Stimulated activated CD4-positive, alpha-beta T cell treated with anti-CD3 and anti-CD28 coated beads, Interleukin-4, amount 100 ng/mL, for 48 hours (primary cell): Measurements from ENCODE around the gene AUH.

Source experiments
- DNase-seq, 2 donors: peaks; one replicate each; pipeline ENCODE4 v3.0.0-alpha.2; 2020; ENCODE audit warnings: low read depth in 2 of 2

AUH gene

GRCh38 chr9:91297306-91297705 lies 64.4 kb downstream of the AUH start:
- DNase-seq, result no peak

- no peak for DNase-seq
Observed at GRCh38 chr9:91296354-91296753, 65.4 kb downstream of the AUH start.

- DNase-seq, result no peak
Observed at GRCh38 chr9:91295357-91295756, 66.4 kb downstream of the AUH start.

- no peak for DNase-seq
Observed at GRCh38 chr9:91291866-91292265, 69.9 kb downstream of the AUH start.

GRCh38 chr9:91289244-91289643 lies 72.5 kb downstream of the AUH start:
- DNase-seq, result no peak

- no peak for DNase-seq
Observed at GRCh38 chr9:91285729-91286353, 75.9 kb downstream of the AUH start.

- DNase-seq, result no peak
Observed at GRCh38 chr9:91282292-91282691, 79.4 kb downstream of the AUH start.

DNA sequence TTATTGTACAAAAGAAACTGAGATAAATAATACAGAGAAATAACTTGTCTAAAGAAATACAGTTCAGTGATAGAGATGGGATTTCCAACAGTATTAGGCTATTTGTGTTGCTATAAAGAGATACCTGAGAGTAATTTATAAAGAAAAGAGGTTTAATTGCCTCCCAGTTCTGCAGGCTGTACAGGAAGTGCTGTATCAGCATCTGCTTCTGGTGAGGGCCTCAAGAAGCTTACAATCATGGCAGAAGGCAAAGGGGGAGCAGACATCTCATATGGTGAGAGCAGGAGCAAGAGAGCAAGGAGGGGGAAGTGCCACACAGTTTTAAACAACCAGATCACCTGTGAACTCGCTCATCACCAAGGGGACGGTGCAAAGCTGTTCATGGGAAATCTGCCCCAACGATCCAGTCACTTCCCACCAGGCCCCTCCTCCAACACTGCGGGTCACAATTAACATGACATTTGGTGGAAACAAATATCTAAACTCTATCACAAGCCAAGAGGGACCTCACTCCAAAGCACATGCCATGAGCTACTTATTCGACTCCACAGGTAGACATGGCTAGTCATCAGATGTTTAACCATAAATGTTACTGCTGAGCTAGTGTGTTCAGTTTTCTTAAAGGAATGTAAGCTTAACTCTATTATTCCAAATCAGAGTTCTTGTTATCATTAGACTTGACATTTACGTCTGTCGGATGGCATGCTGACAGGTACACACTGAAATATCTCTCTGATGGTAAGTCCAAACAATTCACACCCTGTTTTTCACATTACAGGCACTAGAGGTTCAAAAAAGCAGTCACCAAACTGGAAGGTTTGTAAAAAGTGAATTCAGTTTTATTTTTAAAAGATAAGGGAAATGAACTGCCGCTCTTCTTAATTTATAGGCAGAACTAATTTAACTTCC lies 82.2 kb downstream of the AUH start:
- DNase-seq, result no peak

DNA sequence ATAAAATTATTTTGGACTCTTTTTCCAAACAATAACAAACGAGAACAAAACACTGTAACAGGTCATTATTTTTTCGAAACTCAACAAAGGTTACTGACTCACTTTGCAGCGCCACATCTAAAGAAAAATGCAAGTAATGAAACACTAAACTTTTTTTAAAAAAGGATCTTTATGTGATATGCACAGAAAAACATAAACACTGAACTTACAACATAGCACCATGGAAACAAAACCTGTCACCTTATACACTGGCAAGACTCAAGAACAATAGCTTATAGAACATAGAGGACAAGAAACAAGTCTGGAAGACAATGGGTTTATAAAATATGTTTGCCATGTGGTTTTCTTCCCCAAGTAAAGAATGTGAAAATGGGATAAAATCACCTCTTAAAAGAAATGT lies 85.2 kb downstream of the AUH start:
- DNase-seq, result no peak

GRCh38 chr9:91275655-91276054 lies 86.1 kb downstream of the AUH start:
- no peak for DNase-seq

- DNase-seq, result no peak
Observed at GRCh38 chr9:91274949-91275492, 86.7 kb downstream of the AUH start.

DNA sequence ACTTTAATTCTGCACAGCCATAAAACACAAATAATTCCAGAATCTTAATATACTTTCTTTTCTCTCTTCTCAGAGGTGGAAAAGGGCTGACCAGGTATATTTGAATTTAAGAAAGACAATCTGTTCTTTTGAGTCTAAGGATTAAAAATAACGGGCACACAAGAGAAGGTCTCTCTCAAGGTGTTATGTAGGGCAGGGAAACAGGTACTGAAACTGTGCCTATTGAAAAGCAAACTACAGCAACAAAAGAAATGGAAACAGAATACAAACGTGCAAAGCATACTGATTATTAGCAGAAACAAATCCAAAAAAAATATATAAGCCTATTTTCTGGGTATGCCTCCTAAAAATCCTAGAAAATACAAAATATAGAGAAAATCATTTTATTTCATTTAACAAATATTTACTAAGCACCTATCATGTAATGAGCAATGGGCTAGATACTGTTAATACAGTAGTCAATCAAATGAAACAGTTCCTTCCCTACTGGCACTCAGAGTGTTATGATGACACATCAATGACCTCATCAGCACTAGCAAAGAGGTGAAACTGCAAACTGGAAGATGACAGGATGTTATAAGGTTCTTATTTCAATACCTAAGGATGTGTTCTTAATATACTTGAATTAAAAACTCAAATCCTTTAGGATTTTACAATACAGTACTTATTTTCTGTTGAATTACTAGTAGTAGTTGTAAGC lies 87.7 kb downstream of the AUH start:
- no peak for DNase-seq

DNA sequence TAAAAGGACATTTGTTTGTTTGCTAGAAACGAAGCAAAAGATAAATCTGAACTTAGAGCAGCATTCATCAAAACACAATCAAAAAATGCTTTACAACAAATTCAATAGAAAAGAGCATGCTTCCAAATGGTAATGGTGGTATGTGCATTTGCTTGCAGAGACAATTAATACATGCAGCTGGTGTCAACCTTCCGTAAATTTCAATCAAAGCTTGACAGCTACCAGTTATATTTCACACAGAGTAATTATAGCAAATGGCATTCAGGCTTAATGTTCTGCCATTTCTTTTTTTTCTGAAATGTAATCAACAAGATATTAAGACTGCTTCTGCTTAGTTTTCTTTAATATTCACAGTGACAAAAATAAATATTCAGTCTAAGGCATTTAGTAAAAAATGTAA lies 90.6 kb downstream of the AUH start:
- DNase-seq, result no peak

DNA sequence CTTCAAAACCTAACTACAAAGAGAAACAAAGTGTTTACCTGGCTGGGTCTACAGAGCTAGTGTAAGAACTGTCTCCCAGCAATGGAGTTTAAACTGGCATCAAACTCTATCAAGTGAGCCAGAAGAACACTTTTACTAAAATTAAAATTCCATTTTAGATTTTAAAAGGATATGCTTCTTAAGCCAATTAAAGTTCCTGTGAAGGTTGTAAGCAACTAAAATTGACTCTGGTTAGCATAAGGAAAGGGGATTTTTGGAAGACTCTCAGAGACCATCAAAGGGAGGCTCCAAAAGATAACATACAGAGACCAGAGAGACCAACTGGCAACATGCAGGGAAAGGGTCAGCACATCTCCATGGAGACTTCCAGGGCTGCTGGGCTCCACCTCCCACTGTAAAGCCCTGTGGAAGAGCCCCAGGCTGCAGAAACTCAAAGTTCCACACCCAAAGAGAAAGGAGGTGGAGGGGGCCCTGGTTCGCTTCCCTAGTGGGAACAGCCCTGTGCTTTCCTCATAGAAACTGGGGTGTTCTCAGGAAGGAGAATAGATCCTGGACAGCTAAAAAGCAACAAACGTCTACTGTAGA lies 91.7 kb downstream of the AUH start:
- DNase-seq, result no peak

- DNase-seq, result no peak
Observed at GRCh38 chr9:91266448-91266847, 95.3 kb downstream of the AUH start.

DNA sequence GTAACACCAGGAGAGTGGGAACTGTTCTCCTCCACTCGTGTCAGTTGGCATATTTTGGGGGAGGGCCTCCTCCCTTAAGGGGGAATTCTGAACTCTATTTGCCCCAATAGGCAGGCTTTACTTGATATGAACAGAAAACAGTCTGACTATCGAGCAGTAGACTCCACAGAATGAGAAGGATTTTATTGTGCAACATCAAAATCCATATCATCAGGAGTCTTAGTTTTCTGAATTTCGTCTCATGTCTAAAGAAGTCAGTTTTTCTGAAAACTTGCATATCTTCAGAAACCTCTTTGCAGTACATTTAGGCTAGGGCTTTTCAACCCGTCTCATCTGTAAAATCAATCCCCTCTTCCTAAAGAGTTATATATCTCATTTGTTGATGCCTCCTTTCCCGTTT lies 96.2 kb downstream of the AUH start:
- DNase-seq, result no peak

GRCh38 chr9:91261417-91261816 lies 100.3 kb downstream of the AUH start:
- DNase-seq, result no peak

DNA sequence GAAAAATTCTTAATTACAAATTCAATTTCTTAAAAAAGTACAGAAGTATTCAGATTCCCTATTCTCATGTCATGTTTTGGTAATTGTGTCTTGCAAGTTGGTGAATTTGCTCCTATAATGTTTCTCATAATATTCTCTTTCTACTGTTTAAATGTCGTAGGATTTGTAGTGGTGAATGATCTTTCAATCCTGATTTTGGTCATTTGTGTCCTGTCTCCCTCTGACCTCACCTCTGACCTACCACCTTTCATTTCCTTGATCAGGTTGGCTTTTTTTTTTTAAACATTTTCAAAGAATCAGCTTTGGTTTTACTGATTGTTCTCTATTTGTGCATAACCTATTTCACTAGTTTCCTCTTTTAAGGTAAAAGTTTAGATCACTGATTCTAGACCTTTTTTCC lies 102.6 kb downstream of the AUH start:
- no peak for DNase-seq

GRCh38 chr9:91258451-91258850 lies 103.3 kb downstream of the AUH start:
- DNase-seq, result no peak

- DNase-seq, result no peak
Observed at GRCh38 chr9:91256235-91256634, 105.5 kb downstream of the AUH start.

DNA sequence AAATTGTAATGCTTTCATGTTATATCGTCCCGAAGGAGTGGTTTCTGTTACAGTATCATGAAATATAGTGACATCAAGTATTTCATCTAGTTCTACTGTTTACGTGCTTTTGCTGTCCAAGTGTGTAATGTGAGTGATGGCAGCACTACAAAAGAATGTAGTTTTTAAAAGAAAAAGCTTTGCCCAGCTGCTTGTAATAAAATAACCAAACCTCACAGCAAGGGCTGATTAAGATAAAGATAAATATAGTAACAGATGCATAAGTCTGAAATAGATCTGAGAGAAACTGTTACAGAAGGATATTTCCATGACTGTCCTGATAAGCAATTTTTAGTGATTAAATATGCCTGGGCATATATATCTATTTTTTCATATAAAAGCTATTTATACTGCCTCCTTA lies 106.4 kb downstream of the AUH start:
- no peak for DNase-seq

GRCh38 chr9:91253488-91253887 lies 108.2 kb downstream of the AUH start:
- DNase-seq, result peak in 1 of 2 donors; percentile 26
